ENCODE measurements around the gene DOCK10.

DOCK10 gene

DNA sequence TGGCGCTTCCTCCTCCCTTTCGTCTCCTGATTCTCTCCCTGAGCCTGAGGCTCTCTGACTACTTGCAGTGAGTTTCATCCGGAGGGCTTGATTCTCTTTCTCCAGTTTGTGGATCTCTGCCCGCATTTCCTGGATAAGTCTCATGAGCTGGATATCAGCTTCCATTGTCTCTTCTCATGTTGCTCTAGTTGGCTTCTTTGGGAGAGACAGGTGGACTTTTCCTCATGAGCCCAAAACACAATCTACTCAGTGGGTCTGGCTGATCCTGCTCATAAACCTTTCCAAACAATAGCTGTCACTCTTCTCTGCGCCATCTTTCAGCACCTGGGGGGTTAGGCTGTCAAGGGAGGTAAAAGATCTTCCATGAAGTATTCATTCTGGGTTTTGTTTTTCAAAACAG is 326.1 kb downstream of the DOCK10 start, which contains the start of gene CCDC195 (continued):
- TF ChIP-seq, protein P1, sequence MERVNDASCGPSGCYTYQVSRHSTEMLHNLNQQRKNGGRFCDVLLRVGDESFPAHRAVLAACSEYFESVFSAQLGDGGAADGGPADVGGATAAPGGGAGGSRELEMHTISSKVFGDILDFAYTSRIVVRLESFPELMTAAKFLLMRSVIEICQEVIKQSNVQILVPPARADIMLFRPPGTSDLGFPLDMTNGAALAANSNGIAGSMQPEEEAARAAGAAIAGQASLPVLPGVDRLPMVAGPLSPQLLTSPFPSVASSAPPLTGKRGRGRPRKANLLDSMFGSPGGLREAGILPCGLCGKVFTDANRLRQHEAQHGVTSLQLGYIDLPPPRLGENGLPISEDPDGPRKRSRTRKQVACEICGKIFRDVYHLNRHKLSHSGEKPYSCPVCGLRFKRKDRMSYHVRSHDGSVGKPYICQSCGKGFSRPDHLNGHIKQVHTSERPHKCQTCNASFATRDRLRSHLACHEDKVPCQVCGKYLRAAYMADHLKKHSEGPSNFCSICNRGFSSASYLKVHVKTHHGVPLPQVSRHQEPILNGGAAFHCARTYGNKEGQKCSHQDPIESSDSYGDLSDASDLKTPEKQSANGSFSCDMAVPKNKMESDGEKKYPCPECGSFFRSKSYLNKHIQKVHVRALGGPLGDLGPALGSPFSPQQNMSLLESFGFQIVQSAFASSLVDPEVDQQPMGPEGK (tag by site-specific recombination; IDR thresholded peaks at IDR 0.05): no peak
